Fibroblast of skin of back (primary cell): Measurements from ENCODE around the gene ULK4.

ENCODE experiments used
- DNase-seq: peaks from one replicate; pipeline ENCODE4 v3.0.0-alpha.2; 2013

Gene ULK4

DNA sequence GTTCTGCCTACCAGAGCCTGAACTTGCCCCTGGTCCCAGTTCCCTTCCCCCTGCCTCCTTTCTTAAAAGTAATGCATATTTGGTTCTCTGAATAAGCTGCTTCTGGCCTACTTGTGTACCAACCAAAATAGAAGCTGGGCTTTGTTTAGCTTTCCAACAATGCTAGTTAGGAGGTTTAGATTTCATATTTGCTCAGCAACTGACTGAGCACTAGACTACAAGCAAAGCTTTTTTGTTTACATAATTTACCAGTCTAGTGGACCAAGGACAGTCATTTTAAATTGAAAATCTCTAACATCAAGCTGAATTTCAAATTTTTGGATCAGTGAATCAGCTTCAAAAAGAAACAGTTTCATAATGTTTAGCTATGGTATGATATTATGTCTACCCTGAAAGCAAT is 331.2 kb downstream of the ULK4 start:
- no peak for DNase-seq

DNA sequence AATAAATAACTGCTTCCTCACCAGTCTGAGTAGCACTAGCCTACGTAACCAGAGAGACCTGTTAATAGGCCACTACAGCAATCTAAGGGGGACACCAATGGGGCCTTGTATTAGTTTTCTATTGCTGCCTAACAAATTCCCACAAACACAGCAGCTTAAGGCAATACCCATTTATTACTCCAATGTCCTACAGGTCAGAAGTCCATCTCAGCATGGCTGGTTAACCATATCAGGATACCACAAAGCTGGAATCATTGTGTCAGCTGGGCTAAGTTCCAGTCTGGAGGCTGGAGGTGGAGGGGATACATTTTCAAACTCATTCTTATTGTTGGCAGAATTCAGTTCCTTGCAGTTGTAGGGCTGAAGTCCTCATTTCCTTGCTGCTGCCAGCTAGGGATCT is 331.9 kb downstream of the ULK4 start:
- no peak for DNase-seq

DNA sequence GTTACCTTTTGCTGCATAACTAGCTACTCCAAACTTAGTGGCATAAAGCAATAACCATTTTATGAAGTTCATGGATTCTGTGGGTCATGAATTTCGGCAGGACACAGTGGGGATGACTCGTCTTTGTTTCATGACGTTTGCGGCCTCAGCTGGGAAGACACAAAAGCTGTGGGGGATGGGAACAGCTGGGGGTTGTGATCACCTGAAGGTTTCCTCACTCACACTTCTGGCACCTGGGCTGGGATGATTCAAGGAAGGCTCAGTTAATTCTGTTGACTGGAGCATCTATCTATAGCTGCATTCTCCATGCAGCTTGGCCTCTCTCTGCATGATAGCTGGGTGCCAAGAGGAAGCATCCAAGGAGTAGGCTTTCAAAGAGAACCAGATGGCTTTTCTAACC is 332.8 kb downstream of the ULK4 start:
- DNase-seq, result no peak

DNA sequence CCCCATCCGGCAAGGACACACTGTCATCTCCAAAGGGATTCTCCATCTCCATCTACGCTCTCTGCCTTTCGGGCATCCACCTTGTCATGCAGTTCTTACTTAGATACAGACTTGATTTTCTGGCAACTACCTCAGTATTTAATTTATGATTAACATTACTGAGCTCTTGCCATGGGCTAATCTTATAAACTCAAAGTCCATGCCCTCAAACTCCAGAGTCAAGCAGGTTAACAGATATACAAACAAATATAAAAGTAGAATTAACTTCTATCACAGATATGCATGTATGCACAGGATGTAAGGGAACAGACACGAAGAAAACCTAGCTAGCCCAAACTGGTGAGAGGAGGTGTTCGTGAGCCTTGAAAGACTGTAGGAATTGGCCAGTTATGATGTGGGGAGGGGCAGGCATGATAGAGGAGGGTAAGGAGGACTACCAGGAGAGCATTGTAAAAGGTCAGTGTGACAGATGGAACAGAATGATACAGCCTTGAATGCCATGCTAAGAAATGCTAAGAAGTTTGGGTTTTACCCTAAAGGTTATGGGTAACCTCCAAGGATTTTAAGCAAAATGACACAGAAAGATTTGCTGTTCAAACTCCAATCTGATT is 334.3 kb downstream of the ULK4 start:
- no peak for DNase-seq

DNA sequence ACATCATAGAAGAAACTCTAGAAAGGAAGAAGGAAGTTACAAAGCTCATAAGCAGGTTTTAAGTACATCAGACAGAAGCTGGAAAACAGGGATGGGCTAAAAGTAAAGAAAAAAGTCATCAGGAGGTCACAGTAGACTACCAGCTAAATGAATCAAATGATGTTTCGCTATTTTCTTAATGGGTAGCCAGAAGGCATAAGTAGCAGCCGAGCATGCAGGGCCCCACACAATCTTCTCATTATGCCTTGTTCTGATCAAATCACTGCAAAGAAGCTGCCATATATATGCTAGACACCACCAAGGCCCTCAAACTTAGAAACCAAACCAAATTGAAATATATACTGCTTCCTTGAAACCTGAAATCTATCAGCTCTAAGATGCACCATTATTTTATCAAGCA is 349.1 kb downstream of the ULK4 start:
- no peak for DNase-seq

DNA sequence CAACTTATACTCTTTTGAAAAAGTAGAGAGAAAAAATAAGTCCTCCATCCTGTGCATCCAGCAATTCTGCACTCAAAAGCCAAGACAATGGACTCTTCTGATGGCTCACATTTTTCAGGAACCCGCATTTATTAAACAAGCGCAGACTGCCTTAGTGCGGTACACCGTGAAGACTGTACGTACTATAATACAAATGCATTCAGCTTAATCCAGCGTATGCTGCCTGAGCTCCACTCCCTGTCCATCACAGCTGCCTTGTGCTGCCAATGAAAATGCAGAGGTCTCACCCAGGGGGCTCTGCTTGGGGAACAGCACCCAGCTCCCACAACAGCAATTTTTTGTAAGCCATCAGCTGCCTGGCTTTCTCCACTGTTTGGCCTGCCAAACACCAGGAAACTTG is 350.9 kb downstream of the ULK4 start:
- no peak for DNase-seq

DNA sequence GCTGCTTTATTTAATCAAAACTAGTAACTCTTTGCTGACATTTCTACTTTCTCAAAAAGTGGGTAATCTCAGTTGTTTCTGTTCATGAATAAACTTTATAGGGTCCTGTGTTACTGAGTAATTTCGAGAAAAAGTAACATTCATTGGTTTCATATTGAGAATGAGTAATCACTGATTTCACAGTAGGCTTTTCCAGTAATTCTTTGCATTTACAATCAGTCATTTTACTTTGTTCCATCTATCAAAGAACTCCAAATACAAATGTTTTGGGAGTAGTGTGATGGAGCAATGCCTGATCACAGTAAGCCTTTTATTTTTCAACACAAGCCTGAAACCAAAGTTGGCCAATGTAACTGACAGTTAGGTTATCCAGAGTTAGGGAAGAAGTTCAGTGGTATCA is 353.6 kb downstream of the ULK4 start:
- DNase-seq, result no peak

DNA sequence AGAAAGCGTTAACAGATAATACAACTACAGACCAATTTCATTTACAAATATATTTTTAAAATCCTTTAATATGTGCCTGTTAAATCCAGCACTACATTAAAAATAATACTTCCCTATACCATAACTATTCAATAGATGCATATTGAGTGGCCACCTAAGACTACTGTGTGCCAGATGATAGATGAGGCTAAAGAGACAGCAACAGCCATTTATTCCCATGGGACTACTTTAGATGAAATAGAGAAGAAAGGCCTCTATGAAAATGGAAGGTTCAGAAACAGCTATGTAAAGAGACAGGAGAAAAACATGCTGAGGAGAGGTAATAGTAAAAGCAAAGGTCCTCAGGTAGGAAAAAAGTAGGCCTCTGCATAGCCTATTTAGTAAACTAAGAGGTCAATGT is 358.1 kb downstream of the ULK4 start:
- DNase-seq, result no peak

DNA sequence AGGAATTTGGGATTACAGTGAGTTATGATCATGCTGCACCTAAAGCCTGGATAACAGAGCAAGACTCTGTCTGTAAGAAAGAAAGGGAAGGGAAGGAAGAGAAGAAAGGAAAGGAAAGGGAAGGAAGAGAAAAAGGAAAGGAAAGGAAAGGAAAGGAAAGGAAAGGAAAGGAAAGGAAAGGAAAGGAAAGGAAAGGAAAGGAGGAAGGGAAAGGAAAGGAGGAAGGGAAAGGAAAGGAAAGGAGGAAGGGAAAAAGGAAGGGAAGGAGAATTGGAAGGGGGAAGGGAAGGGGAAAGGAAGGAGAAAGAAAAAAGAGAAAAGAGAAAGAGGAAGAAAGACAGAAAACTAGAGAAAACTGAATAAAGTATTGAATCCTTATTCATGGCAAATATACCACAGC is 359.8 kb downstream of the ULK4 start:
- no peak for DNase-seq

DNA sequence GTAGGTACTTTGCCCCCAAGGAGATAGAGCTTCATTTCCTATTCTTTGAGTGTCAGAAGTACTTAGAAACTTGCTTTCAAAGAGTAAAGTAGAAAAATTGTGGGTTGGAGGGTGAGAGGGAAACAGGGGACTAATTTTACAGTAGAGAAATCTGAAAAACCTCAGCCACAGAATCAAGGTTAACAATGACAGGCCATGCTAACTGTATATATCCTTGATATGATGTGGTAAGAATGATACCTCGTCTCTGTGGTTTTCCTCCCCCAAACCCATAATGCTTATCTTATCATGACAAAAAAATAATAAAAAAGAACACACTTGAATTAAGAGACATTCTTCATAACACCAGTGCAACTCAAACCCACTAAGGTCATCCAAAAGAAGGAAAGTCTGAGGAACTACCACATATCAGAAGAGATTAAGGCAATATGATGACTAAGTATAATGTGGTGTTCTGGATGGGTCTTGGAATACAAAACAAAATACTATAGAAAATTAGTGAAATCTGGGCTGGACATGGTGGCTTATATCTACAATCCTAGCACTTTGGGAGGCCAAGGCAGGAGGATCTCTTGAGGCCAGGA is 360.4 kb downstream of the ULK4 start:
- no peak for DNase-seq

DNA sequence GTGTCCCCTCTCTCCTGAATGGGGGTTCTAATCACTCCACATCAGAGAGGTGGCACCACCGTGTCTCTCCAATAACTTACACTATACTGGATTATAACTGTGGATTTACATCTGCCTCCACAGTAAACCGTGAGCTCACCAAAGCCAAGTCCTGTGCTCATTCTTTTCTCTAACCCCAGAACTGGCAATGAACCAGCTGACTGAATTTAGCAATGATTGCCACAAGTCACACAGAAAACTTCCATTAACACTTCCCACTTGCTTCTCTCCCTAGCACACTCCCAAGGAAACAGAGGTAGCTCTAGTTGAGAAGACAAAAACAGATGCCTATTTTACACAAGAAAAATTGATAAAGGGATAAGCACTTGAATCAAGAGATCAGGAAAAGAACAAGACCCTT is 361.3 kb downstream of the ULK4 start:
- no peak for DNase-seq

DNA sequence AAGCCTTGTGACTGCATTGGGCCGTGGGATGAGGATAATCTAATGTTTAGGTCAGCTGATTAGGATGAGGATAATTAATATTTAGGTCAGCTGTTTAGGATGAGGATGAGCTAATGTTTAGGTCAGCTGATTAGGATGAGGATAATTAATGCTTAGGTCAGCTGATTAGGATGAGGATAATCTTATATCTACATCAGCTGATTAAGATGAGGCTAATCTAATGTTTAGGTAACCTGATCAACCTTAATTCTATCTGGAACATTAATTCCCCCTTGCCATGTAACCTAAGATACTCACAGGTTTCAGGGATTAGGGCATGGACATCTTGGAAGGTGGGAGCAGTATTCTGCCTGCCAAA is 362.8 kb downstream of the ULK4 start:
- DNase-seq, result no peak

DNA sequence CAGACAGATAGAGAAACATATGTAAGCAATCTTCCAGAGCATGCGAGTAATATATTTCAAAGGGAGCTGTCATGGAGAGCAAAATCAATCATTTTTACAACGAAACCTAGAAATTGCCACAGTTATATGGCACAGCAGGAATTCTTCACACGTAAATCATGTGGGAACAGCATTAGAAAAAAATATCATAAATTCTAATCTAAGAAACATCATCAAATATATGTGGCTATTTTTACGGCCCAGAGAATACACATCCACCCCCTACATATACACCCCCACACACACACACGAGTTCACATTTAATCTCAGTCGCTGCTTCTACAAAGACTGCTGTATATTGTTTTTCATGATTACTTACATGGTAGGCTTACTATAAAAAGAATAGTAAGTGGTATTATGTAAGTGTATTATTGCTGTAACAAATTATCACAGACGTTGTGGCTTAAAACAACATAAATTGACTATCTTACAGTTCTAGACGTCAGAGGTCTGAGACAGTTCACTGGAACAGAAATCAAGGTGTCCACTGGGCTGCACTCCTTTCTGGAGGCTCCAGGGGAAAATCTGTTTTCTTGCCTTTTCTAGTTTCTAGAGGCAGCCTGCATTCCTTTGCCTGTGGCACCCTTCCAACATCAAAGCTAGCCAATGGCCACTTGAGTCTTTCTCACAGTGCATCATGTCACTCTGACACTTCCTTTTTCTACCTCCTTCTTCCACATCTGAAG is 363.3 kb downstream of the ULK4 start:
- peak; percentile 59 for DNase-seq

DNA sequence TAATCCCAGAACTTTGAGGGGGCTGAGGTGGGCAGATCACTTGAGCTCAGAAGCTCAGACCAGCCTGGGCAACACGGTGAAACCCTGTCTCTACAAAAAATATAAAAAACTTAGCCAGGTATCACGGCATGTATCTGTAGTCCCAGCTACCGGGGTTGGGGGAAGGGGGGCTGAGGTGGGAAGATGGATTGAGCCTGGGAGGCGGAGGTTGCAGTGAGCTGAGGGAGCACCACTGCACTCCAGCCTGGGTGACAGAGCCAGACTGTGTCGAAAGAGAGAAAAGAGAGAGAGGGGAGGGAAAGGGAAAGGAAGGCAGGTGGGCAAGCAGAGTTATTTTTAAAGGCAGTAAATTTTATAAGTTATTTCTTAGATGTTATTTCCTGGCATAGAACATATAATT is 368.1 kb downstream of the ULK4 start:
- DNase-seq, result no peak

DNA sequence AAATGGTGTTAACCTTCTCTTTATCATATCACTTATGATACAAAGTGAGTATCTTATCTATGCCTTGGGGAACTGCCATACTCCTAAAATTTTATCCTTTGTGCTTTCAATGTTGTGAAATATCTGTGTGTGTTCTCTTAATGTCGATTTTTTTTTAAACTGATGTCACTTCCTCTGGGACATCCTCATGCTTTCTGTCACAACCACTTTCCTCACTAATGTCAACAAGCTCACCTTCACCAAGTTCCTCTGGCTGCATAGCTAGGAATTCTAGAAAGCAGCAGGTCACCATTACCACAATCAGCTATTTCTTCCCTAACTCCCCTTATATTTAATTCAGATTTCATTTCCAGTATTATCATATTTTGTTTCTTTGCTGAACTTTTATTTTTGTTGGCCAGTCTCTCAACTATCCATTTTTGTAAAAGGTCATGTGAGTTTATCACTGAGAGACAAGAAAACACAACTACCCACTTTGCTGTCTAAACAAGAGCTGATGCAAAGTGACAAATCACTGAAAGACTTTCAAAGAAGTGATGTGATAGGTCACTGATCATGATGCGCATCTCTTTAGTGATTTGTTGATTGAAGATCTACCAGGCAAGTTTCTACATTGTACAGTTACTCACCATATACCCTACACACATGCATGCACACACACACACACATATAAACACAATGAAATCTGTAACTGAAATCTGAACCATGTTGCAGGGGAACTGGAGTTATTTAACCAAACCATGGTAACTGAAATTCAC is 369.0 kb downstream of the ULK4 start:
- DNase-seq, result no peak

DNA sequence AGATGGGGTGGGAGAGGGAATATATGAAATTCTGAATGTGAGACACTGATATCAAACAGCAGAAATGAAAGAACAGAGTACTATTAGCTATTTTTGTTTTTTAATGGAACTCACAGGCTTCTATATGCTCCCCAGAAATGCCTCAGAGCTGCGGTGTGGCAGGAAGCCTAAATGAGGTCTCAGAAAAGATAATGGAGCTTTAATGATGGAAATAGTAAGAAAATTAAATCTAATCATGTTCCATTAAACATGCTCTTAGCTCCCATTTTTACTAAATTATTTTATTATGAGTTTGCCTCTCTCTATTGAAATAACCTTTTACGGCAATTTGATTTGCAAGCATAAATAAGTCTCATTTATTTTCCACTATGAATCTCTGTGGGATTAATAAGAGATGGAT is 378.9 kb downstream of the ULK4 start:
- DNase-seq, result no peak

DNA sequence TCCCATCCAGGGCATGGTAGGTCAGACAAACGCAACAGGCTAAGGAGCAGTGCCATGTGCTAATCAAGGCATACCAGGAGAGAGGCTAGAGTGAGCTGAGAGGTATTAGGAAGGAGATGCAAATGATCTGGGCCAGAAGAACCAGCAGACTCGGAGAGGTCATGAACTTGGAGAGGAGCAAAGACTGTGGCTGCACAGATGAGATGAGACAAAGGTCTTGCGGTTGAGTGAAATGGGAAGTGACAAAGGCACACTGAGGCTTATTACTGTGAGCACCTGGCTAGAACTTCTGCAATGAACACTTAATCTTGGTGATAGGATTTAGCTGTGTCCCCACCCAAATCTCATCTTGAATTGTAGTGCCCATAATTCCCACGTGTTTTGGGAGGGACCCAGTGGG is 380.2 kb downstream of the ULK4 start:
- no peak for DNase-seq

DNA sequence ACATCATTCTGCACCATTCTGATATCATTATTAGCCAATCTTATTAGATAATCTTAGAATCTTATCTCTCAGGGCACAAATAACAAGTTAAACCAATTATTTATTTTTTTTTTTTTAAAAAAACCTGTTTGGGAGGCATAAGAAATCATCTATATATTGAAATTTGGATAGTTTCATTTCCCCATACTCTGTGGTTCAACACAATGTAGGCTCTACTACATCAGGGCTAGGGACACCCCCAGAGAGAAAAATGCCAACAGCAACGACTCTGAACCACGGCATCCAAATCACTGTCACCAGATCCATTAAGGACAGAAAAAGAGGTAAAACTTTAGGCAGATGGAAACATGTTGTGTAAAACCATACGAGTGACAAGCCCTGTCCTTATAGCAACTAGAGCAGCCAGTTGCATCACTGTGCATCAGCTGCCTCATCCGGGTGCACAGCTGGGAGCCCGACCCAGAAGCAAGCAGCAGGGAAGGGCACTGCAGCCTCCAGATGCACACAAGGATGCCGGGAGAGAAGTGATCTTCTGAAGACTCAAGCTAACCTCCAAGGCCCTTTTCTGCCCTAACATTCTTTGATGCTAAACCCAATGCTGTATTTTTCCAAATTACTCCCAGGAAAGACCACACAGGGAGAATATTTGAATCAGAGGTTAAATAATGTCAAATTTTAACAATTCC is 381.5 kb downstream of the ULK4 start:
- DNase-seq, result peak; percentile 79

DNA sequence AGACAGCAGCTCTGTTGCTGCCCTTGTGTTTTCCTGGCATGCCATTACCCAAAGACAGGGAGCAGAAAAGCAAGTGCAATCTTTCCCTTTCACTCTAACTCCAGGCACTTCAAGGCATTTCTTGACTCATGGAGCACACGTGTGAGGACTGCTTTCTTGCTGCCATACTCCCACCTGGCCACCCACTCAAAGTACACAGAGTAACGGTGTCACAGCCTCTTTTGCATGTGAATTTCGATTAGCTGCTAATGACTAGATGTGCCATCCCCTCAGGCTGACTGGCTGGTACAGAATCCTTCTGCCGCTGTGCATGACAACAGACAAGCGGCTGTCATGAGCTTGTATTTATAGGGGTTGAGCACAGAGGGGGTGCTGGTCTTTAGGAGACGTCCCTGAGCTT is 382.0 kb downstream of the ULK4 start:
- DNase-seq, result no peak

DNA sequence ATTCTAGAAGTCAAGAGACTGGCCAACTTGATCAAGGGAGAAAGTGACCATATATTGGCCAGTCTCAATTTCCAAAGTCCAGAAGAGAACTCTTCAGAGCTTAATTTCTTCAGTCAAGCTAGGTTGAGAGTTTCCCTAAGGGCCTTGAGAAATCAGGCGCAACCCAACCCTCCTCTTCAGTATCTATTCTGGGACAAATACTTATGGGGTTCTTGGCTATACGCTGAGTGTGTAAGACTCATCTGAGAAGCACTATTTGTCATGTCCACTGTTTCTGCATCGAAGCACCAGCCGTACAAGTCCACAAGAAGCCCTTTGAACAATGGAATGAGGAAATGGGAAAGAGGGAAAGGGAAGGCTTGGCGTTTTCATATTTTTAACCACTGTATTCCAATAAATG is 383.1 kb downstream of the ULK4 start:
- no peak for DNase-seq

DNA sequence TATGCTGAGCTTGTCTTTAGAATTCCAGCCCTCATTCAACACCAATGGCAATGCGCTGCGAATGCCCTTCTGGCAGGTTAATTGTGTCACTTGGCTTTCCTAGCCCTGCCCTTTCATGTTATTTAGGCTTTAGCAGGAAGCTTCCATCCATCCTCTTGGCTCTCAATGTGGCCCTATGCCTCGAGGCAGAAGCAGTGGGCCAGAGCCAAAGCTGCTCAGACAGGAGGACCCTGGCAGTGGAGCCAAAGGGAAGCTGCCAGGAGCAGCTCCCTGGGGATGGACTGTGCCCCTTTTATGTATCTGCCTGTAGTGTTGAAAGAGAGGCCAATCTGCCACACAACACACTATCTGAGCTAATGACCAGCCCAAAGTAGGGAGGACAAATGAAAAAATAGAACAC is 386.2 kb downstream of the ULK4 start:
- no peak for DNase-seq

DNA sequence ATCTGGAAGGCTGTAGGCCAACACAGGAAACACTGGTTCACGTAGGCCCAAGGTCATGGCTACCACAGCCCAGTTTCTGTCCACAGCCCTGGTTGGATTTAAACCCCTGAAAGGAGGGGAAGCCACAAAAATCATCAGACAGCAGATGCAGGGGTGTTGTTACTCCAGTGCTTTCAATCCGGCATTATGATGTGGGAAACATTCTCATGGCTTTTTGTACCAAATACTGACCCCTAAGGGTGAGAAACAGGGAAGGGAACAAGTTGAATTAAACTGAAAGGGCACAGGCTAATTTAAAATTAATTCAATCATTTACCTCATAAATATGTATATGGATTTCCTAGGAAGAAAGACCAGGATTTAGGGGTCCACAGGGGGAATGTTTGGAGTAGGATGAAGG is 387.0 kb downstream of the ULK4 start:
- DNase-seq, result no peak

DNA sequence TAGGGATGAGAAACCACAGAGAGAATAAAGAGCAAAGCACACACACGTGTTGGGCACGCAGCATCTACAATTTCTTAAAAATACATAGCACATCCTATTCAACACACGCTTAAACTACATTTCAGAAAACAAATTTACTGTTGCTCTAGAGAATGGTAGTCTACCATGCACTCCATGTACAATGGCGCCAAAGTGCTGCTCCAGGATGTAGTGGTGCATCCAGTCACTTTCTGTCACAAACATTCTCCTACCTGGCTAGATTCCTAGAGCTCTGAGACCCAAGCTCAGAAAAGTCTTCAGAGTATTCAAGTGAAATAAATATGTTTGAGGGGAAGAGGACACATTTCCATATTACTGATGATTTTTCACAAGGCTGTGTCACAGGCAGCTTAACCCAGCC is 388.3 kb downstream of the ULK4 start:
- no peak for DNase-seq
